IMR-90 (cell line): ENCODE data around the gene NFATC1. TPM values are rescaled to one million over a fixed set of nuclear protein-coding genes. Genes with fewer than 3 reads are reported as not detected.

ENCODE experiments used
- ATAC-seq: fragments of 200-7000 bp; cut with Tn5 transposase; 2 replicates; pipeline ENCODE4 v1.9.1; 2020; ENCODE audit warnings: low read depth, mild to moderate bottlenecking, moderate library complexity
- BruUV-seq: library from RNA; stranded (reverse); fragments of 400-500 nt; replicated peaks from 2 replicates; lab custom pipeline; 2021; lab: Mats Ljungman, UMichigan
- CTCF ChIA-PET: fragments of 300-600 bp; formaldehyde crosslinking; extraction: SDS; loops from one replicate; lab custom pipeline; 2021; ENCODE audit warnings: antibody characterized with exemption; lab: Yijun Ruan, JAX
- POLR2A ChIA-PET: fragments of 300-600 bp; sonication (Branson Sonifier 250); formaldehyde crosslinking; loops from one replicate; lab custom pipeline; 2022; ENCODE audit warnings: antibody characterized with exemption; ENCODE audit not compliant: unreplicated experiment; lab: Charles Lee
- DNase-seq: peaks from one replicate; pipeline ENCODE4 v3.0.0; 2013
- H2AFZ ChIP-seq: replicated peaks from 2 replicates; pipeline ENCODE3; 2013; ENCODE audit warnings: low read length, mild to moderate bottlenecking; ENCODE audit not compliant: poor library complexity
- H2AK5ac ChIP-seq: 2 replicates; pipeline ENCODE4 v1.6.1; 2013; ENCODE audit warnings: low read depth, low read length, inconsistent platforms
- H2AK9ac ChIP-seq: replicated peaks from 2 replicates; pipeline ENCODE3; 2013; ENCODE audit warnings: mild to moderate bottlenecking, low read depth, low read length, moderate library complexity; ENCODE audit not compliant: poor library complexity
- H2BK120ac ChIP-seq: 2 replicates; pipeline ENCODE4 v1.6.1; 2013; ENCODE audit warnings: low read depth, low read length, inconsistent platforms
- H2BK15ac ChIP-seq: 3 replicates; pipeline ENCODE4 v1.6.1; 2013; ENCODE audit warnings: low read depth, low read length, inconsistent platforms
- H2BK20ac ChIP-seq: 2 replicates; pipeline ENCODE4 v1.6.1; 2013; ENCODE audit warnings: low read depth, mild to moderate bottlenecking, inconsistent platforms, low read length, moderate library complexity
- H2BK5ac ChIP-seq: 2 replicates; pipeline ENCODE4 v1.6.1; 2013; ENCODE audit warnings: mild to moderate bottlenecking, low read depth, low read length, inconsistent platforms; ENCODE audit not compliant: poor library complexity, severe bottlenecking
- H3K14ac ChIP-seq: replicated peaks from 2 replicates; pipeline ENCODE4 v1.6.1; 2013; ENCODE audit warnings: low read depth, low read length, inconsistent platforms
- H3K18ac ChIP-seq: 2 replicates; pipeline ENCODE4 v1.6.1; 2013; ENCODE audit warnings: low read depth, low read length, control low read depth
- H3K23ac ChIP-seq: 2 replicates; pipeline ENCODE4 v1.6.1; 2013; ENCODE audit warnings: low read depth, low read length, inconsistent platforms
- H3K27ac ChIP-seq: 2 replicates; pipeline ENCODE4 v1.5.1; 2013; ENCODE audit warnings: mild to moderate bottlenecking, control low read depth, low read length; ENCODE audit not compliant: insufficient read depth
- H3K27me3 ChIP-seq: 2 replicates; pipeline ENCODE4 v1.6.1; 2013; ENCODE audit warnings: low read length; ENCODE audit not compliant: control insufficient read depth, insufficient read depth
- H3K36me3 ChIP-seq: 2 replicates; pipeline ENCODE4 v1.6.1; 2013; ENCODE audit warnings: low read length, mixed read lengths; ENCODE audit not compliant: control insufficient read depth, insufficient read depth
- H3K4ac ChIP-seq: 2 replicates; pipeline ENCODE4 v1.6.1; 2013; ENCODE audit warnings: low read depth, low read length, inconsistent platforms
- H3K4me1 ChIP-seq: 2 replicates; pipeline ENCODE4 v1.6.1; 2013; ENCODE audit warnings: low read length, mixed read lengths; ENCODE audit not compliant: control insufficient read depth, insufficient read depth
- H3K4me2 ChIP-seq: 2 replicates; pipeline ENCODE4 v1.6.1; 2013; ENCODE audit warnings: low read depth, mild to moderate bottlenecking, control low read depth, low read length, moderate library complexity
- H3K4me3 ChIP-seq: 2 replicates; pipeline ENCODE4 v1.5.1; 2013; ENCODE audit warnings: low read depth, mild to moderate bottlenecking, control low read depth, low read length, moderate library complexity; ENCODE audit not compliant: insufficient read depth
- H3K56ac ChIP-seq: 2 replicates; pipeline ENCODE4 v1.6.1; 2013; ENCODE audit warnings: low read length, inconsistent platforms; ENCODE audit not compliant: insufficient read depth; ENCODE audit errors: extremely low read depth
- H3K79me1 ChIP-seq, 2 experiments: 2 replicates each; pipeline ENCODE4 v1.6.1; 2013; ENCODE audit warnings: low read length in 2 of 2, inconsistent platforms in 1 of 2, low read depth in 1 of 2
- H3K9ac ChIP-seq: 2 replicates; pipeline ENCODE4 v1.6.1; 2013; ENCODE audit warnings: low read depth, low read length, control low read depth
- H3K9me1 ChIP-seq: 2 replicates; pipeline ENCODE4 v1.6.1; 2013; ENCODE audit warnings: low read length, inconsistent platforms; ENCODE audit not compliant: insufficient read depth
- H3K9me3 ChIP-seq: 2 replicates; pipeline ENCODE4 v1.6.1; 2013; ENCODE audit warnings: low read length; ENCODE audit not compliant: control insufficient read depth, insufficient read depth
- H4K20me1 ChIP-seq: 2 replicates; pipeline ENCODE4 v1.6.1; 2013; ENCODE audit warnings: low read length, inconsistent platforms; ENCODE audit not compliant: insufficient read depth
- H4K5ac ChIP-seq: 2 replicates; pipeline ENCODE4 v1.6.1; 2013; ENCODE audit warnings: mild to moderate bottlenecking, low read depth, low read length, control low read depth
- H4K8ac ChIP-seq, 2 experiments: 2 replicates each; pipeline ENCODE4 v1.6.1; 2013; ENCODE audit warnings: low read depth in 2 of 2, low read length in 2 of 2, control low read depth in 1 of 2, inconsistent platforms in 1 of 2
- H4K91ac ChIP-seq: 2 replicates; pipeline ENCODE4 v1.6.1; 2013; ENCODE audit warnings: low read depth, low read length, inconsistent platforms; ENCODE audit not compliant: insufficient read depth
- BHLHE40 ChIP-seq: fragments of 150-350 bp; IDR thresholded peaks from 2 replicates; pipeline ENCODE4 v1.6.1; 2016; ENCODE audit warnings: mild to moderate bottlenecking, low read depth, low read length
- CEBPB ChIP-seq: IDR thresholded peaks from 2 replicates; pipeline ENCODE4 v1.6.1; 2012; ENCODE audit warnings: low read depth, low read length, improper control_type of control experiment
- CHD1 ChIP-seq: IDR thresholded peaks from 2 replicates; pipeline ENCODE4 v1.6.1; 2012; ENCODE audit warnings: low read depth, low read length, improper control_type of control experiment
- CTCF ChIP-seq: conservative IDR thresholded peaks from 2 replicates; pipeline ENCODE4 v1.5.1; 2012; ENCODE audit warnings: mild to moderate bottlenecking, low read depth, low read length, improper control_type of control experiment
- ELK1 ChIP-seq: fragments of 150-350 bp; IDR thresholded peaks from 2 replicates; pipeline ENCODE4 v1.6.1; 2016; ENCODE audit warnings: low read depth, mild to moderate bottlenecking, low read length, moderate library complexity, borderline replicate concordance
- FOS ChIP-seq: fragments of 150-350 bp; IDR thresholded peaks from 2 replicates; pipeline ENCODE4 v1.6.1; 2016; ENCODE audit warnings: low read depth, low read length
- MAZ ChIP-seq: IDR thresholded peaks from 2 replicates; pipeline ENCODE4 v1.6.1; 2012; ENCODE audit warnings: low read depth, mild to moderate bottlenecking, low read length, improper control_type of control experiment, moderate library complexity, borderline replicate concordance
- MXI1 ChIP-seq: IDR thresholded peaks from 2 replicates; pipeline ENCODE4 v1.6.1; 2012; ENCODE audit warnings: low read depth, mild to moderate bottlenecking, low read length, moderate library complexity, borderline replicate concordance
- NFE2L2 ChIP-seq: fragments of 150-350 bp; IDR thresholded peaks from 2 replicates; pipeline ENCODE4 v1.6.1; 2016; ENCODE audit warnings: low read depth, mild to moderate bottlenecking, low read length
- POLR2A ChIP-seq: IDR thresholded peaks from 2 replicates; pipeline ENCODE4 v1.6.1; 2012; ENCODE audit warnings: mild to moderate bottlenecking, low read depth, low read length
- RAD21 ChIP-seq: IDR thresholded peaks from 2 replicates; pipeline ENCODE4 v1.6.1; 2012; ENCODE audit warnings: low read length, improper control_type of control experiment
- RCOR1 ChIP-seq: IDR thresholded peaks from 2 replicates; pipeline ENCODE4 v1.6.1; 2012; ENCODE audit warnings: mild to moderate bottlenecking, low read length, improper control_type of control experiment; ENCODE audit not compliant: insufficient replicate concordance
- RFX5 ChIP-seq: IDR thresholded peaks from 2 replicates; pipeline ENCODE4 v1.8.0; 2012; ENCODE audit warnings: low read depth, mild to moderate bottlenecking, low read length, moderate library complexity
- SMC3 ChIP-seq: fragments of 150-350 bp; IDR thresholded peaks from 2 replicates; pipeline ENCODE4 v1.6.1; 2016; ENCODE audit warnings: low read depth, mild to moderate bottlenecking, antibody characterized with exemption, low read length, moderate library complexity
- USF2 ChIP-seq: fragments of 150-350 bp; IDR thresholded peaks from 2 replicates; pipeline ENCODE4 v1.6.1; 2017; ENCODE audit warnings: mild to moderate bottlenecking, antibody characterized with exemption, low read length, low read depth
- WGBS, 2 experiments: methylation state at CpG; one replicate each; pipeline versions ENCODE4 v1.1.5 to v1.1.7; 2013; ENCODE audit warnings: missing lambda C conversion rate in 2 of 2; ENCODE audit not compliant: insufficient read length in 1 of 2; ENCODE audit errors: extremely low coverage in 2 of 2; 5-methylcytosine and 5-hydroxymethylcytosine counted together
- dilution Hi-C: fragments of 300-500 bp; cut with HindIII; formaldehyde crosslinking; loops from one replicate; pipeline ENCODE4 v1.14.3; 2018; ENCODE audit warnings: low sequenced_read_pairs; ENCODE audit not compliant: unreplicated experiment
- in situ Hi-C: fragments of 300-500 bp; cut with MboI; formaldehyde crosslinking; loops from 3 replicates; pipeline ENCODE4 v1.14.3; 2019; ENCODE audit warnings: low sequenced_read_pairs, inconsistent platforms, mixed read lengths
- intact Hi-C: fragments of 100-400 bp; cut with micrococcal nuclease; formaldehyde crosslinking; loops from 2 replicates; pipeline ENCODE4 v1.10.0; 2022
- polyA plus RNA-seq, 3 experiments: library from polyadenylated mRNA; depleted of rRNA; stranded (reverse); fragments of >200 nt; gene quantifications; 2 replicates each; pipeline ENCODE4 v1.2.3, GENCODE V29; 2012; ENCODE audit warnings: low replicate concordance in 1 of 3
- total RNA-seq: library from RNA; depleted of rRNA; stranded (reverse); fragments of >200 nt; gene quantifications from 2 replicates; pipeline ENCODE4 v1.2.3, GENCODE V29; 2012

NFATC1 gene
- total and polyA plus RNA-seq, 2 of the 4 experiments (the other 2 are of a cell fraction) = 0.36 to 1.8 TPM

- H2BK120ac ChIP-seq = no peak overlapping the region
- BruUV-seq = no TSS peak
- H4K91ac ChIP-seq = no peak overlapping the region
- H2BK15ac ChIP-seq = no peak overlapping the region
- no peak overlapping the region for H2AK9ac ChIP-seq
- ChIA-PET POLR2A (interaction anchor here (0.6 kb wide), 1 partner anchor 44 kb away, joined by 3 read pairs; no protein-coding TSS in a partner anchor), CTCF (no interaction called here)
- DNase-seq (no peak), ATAC-seq (no peak)
- in situ Hi-C loops (no loop called here), intact Hi-C loops (no loop called here), dilution Hi-C loops (no loop called here)
- no peak overlapping the region for H3K4me3 ChIP-seq
- H3K27me3 ChIP-seq = no peaks in the 10 kb centered on the region
- no peak overlapping the region for H3K18ac ChIP-seq
- H3K36me3 ChIP-seq = no peaks in the 10 kb centered on the region
- WGBS, 2 experiments = 93% methylated on average over 10 of the region's 31 CpGs; no CpG with 5 or more reads in 1 of the 2 experiments
- no peaks in the 10 kb centered on the region for H4K20me1 ChIP-seq
- no peak overlapping the region for H2AFZ ChIP-seq
- no peaks in the 10 kb centered on the region for H3K9me3 ChIP-seq
- H3K9ac ChIP-seq = no peak overlapping the region
- H4K8ac ChIP-seq = no peak overlapping the region
- no peak overlapping the region for H3K4me2 ChIP-seq
- peaks cover 1% of the 10 kb centered on the region; the same call in 1 of the 2 replicates for H3K4me1 ChIP-seq
- H4K5ac ChIP-seq = no peak overlapping the region
- no peak overlapping the region for H3K14ac ChIP-seq
- no peak overlapping the region for H3K23ac ChIP-seq
- H3K56ac ChIP-seq = no peak overlapping the region
- H3K79me1 ChIP-seq = no peaks in the 10 kb centered on the region
- no peak overlapping the region for H2BK20ac ChIP-seq
- H2AK5ac ChIP-seq = no peak overlapping the region
- H3K9me1 ChIP-seq = no peaks in the 10 kb centered on the region
- H2BK5ac ChIP-seq = no peak overlapping the region
- no peak overlapping the region for H3K4ac ChIP-seq
- H3K27ac ChIP-seq = no peak overlapping the region
- TF ChIP-seq CEBPB (no peak), NFE2L2 (no peak), RCOR1 (no peak), MXI1 (no peak), USF2 (no peak), ELK1 (no peak), SMC3 (no peak), BHLHE40 (no peak), RAD21 (no peak), POLR2A (no peak), CTCF (no peak), MAZ (no peak), FOS (no peak), RFX5 (no peak), CHD1 (no peak)
Observed at GRCh38 chr18:79403723-79404566, 8.2 kb downstream of the NFATC1 start.
